H9 (cell line): ENCODE results near the gene PARD3. TPM values are rescaled to one million over a fixed set of nuclear protein-coding genes. Genes with fewer than 3 reads are reported as not detected.
A peak's percentile ranks its signal among the peaks of the same experiment; 100 is the strongest.

Experiments used
- DNase-seq: peaks from one replicate; pipeline ENCODE4 v3.0.0-alpha.2; 2017
- H2AFZ ChIP-seq: one replicate; pipeline ENCODE4 v1.6.1; 2013; ENCODE audit warnings: mild to moderate bottlenecking, low read length, control low read depth, moderate library complexity
- H2AK5ac ChIP-seq: 2 replicates; pipeline ENCODE4 v1.6.1; 2013; ENCODE audit warnings: low read length, control low read depth, mixed read lengths; ENCODE audit not compliant: insufficient read length
- H2BK120ac ChIP-seq: one replicate; pipeline ENCODE4 v1.6.1; 2013; ENCODE audit warnings: low read depth, mild to moderate bottlenecking, low read length, control low read depth, inconsistent platforms; ENCODE audit not compliant: poor library complexity, severe bottlenecking
- H2BK12ac ChIP-seq: 2 replicates; pipeline ENCODE4 v1.6.1; 2013; ENCODE audit warnings: low read length, control low read depth, mixed read lengths, low read depth; ENCODE audit not compliant: insufficient read length
- H2BK15ac ChIP-seq: 2 replicates; pipeline ENCODE4 v1.6.1; 2013; ENCODE audit warnings: low read depth, low read length, control low read depth
- H2BK20ac ChIP-seq: one replicate; pipeline ENCODE4 v1.6.1; 2013; ENCODE audit warnings: low read depth, mild to moderate bottlenecking, low read length, control low read depth, inconsistent platforms; ENCODE audit not compliant: poor library complexity, severe bottlenecking
- H2BK5ac ChIP-seq: 2 replicates; pipeline ENCODE4 v1.6.1; 2013; ENCODE audit warnings: low read length, control low read depth, mixed read lengths; ENCODE audit not compliant: insufficient read length
- H3K14ac ChIP-seq: 2 replicates; pipeline ENCODE4 v1.6.1; 2013; ENCODE audit warnings: low read length, control low read depth; ENCODE audit not compliant: insufficient read depth
- H3K18ac ChIP-seq: 2 replicates; pipeline ENCODE4 v1.6.1; 2013; ENCODE audit warnings: low read depth, mild to moderate bottlenecking, mixed read lengths, low read length, control low read depth; ENCODE audit not compliant: insufficient read length
- H3K23ac ChIP-seq: 2 replicates; pipeline ENCODE4 v1.6.1; 2013; ENCODE audit warnings: low read length, control low read depth, mixed read lengths, low read depth; ENCODE audit not compliant: insufficient read length
- H3K23me2 ChIP-seq: 2 replicates; pipeline ENCODE4 v1.6.1; 2013; ENCODE audit warnings: low read depth, mild to moderate bottlenecking, mixed read lengths, low read length, control low read depth; ENCODE audit not compliant: insufficient read length, poor library complexity, severe bottlenecking
- H3K27ac ChIP-seq: 2 replicates; pipeline ENCODE4 v1.5.1; 2013; ENCODE audit warnings: low read length, control low read depth, mixed read lengths, low read depth; ENCODE audit not compliant: insufficient read length
- H3K27me3 ChIP-seq: 2 replicates; pipeline ENCODE4 v1.6.1; 2013; ENCODE audit warnings: low read length, control low read depth, inconsistent platforms; ENCODE audit not compliant: insufficient read depth
- H3K4ac ChIP-seq: 2 replicates; pipeline ENCODE4 v1.6.1; 2013; ENCODE audit warnings: low read depth, mild to moderate bottlenecking, control low read depth, inconsistent platforms, low read length, moderate library complexity
- H3K4me1 ChIP-seq: 2 replicates; pipeline ENCODE4 v1.6.1; 2013; ENCODE audit warnings: low read length, control low read depth, inconsistent platforms; ENCODE audit not compliant: insufficient read depth
- H3K4me2 ChIP-seq: 2 replicates; pipeline ENCODE4 v1.6.1; 2013; ENCODE audit warnings: low read length, control low read depth, mixed read lengths; ENCODE audit not compliant: insufficient read length, insufficient read depth
- H3K56ac ChIP-seq: 2 replicates; pipeline ENCODE4 v1.6.1; 2013; ENCODE audit warnings: low read depth, mild to moderate bottlenecking, mixed read lengths, low read length, control low read depth; ENCODE audit not compliant: insufficient read length
- H3K79me1 ChIP-seq: 2 replicates; pipeline ENCODE4 v1.6.1; 2013; ENCODE audit warnings: low read depth, mild to moderate bottlenecking, moderate library complexity, low read length, control low read depth, inconsistent platforms; ENCODE audit not compliant: insufficient read depth, poor library complexity, severe bottlenecking
- H3K79me2 ChIP-seq: 2 replicates; pipeline ENCODE4 v1.6.1; 2013; ENCODE audit warnings: low read length, control low read depth, inconsistent platforms; ENCODE audit not compliant: insufficient read depth
- H3K9ac ChIP-seq: 2 replicates; pipeline ENCODE4 v1.6.1; 2013; ENCODE audit warnings: low read length, control low read depth, mixed read lengths; ENCODE audit not compliant: insufficient read length; ENCODE audit errors: extremely low read depth
- H3K9me3 ChIP-seq: one replicate; pipeline ENCODE4 v1.6.1; 2013; ENCODE audit warnings: low read depth, low read length, inconsistent platforms; ENCODE audit not compliant: control insufficient read depth
- H3T11ph ChIP-seq: one replicate; pipeline ENCODE4 v1.6.1; 2013; ENCODE audit warnings: mild to moderate bottlenecking, low read length, control low read depth, inconsistent platforms
- H4K20me1 ChIP-seq: one replicate; pipeline ENCODE4 v1.6.1; 2013; ENCODE audit not compliant: control insufficient read depth, insufficient read length, insufficient read depth
- H4K5ac ChIP-seq: 2 replicates; pipeline ENCODE4 v1.6.1; 2013; ENCODE audit warnings: low read depth, mild to moderate bottlenecking, mixed read lengths, low read length, control low read depth; ENCODE audit not compliant: insufficient read length
- H4K8ac ChIP-seq: replicated peaks from 2 replicates; pipeline ENCODE4 v1.6.1; 2013; ENCODE audit warnings: low read length, control low read depth, mixed read lengths, low read depth; ENCODE audit not compliant: insufficient read length
- H4K91ac ChIP-seq: 2 replicates; pipeline ENCODE4 v1.6.1; 2013; ENCODE audit warnings: low read depth, mild to moderate bottlenecking, moderate library complexity, mixed read lengths, low read length, control low read depth; ENCODE audit not compliant: insufficient read length
- H3K27ac Mint-ChIP-seq, 3 experiments: 2 replicates in 2 of 3; 3 replicates in 1 of 3; pipeline ENCODE4 v1.8.0; 2020 to 2021; ENCODE audit warnings: mixed read lengths in 3 of 3, mild to moderate bottlenecking in 1 of 3, moderate library complexity in 1 of 3
- H3K27me3 Mint-ChIP-seq: 2 replicates; pipeline ENCODE4 v1.8.0; 2021; ENCODE audit warnings: low read depth, mild to moderate bottlenecking, moderate library complexity, mixed read lengths
- H3K36me3 Mint-ChIP-seq, 3 experiments: 2 replicates in 2 of 3; 3 replicates in 1 of 3; pipeline ENCODE4 v1.8.0; 2020 to 2021; ENCODE audit warnings: low read depth in 3 of 3, mixed read lengths in 3 of 3; ENCODE audit not compliant: insufficient read depth in 1 of 3
- H3K4me1 Mint-ChIP-seq, 2 experiments: 2 replicates each; pipeline ENCODE4 v1.8.0; 2020; ENCODE audit warnings: mixed read lengths in 2 of 2
- H3K4me3 Mint-ChIP-seq, 2 experiments: 2 replicates in 1 of 2; 3 replicates in 1 of 2; pipeline ENCODE4 v1.8.0; 2020 to 2021; ENCODE audit warnings: mild to moderate bottlenecking in 2 of 2, mixed read lengths in 2 of 2, moderate library complexity in 1 of 2
- H3K9me3 Mint-ChIP-seq, 2 experiments: 2 replicates in 1 of 2; 3 replicates in 1 of 2; pipeline ENCODE4 v1.8.0; 2020; ENCODE audit warnings: mild to moderate bottlenecking in 2 of 2, mixed read lengths in 2 of 2, moderate library complexity in 1 of 2
- WGBS: extraction: QIAGEN DNeasy Blood & Tissue Kit; methylation state at CpG from one replicate; pipeline ENCODE4 v1.1.7; 2013; ENCODE audit warnings: missing lambda C conversion rate, low lambda C conversion rate, mixed read lengths; ENCODE audit not compliant: insufficient read length; ENCODE audit errors: extremely low coverage; 5-methylcytosine and 5-hydroxymethylcytosine counted together
- total RNA-seq: library from RNA; stranded (reverse); gene quantifications from 2 replicates; pipeline ENCODE4 v1.2.1, GENCODE V29; 2021
- TF ChIP-seq, protein P1 (sequence below): fragments of 200-600 bp; sonication (generic); conservative IDR thresholded peaks from 3 replicates; pipeline ENCODE4 v1.8.0; 2021; ENCODE audit warnings: antibody characterized with exemption, mild to moderate bottlenecking

PARD3 gene
- total RNA-seq, 1 experiment from 2014 or later, result 44.7 TPM

DNA sequence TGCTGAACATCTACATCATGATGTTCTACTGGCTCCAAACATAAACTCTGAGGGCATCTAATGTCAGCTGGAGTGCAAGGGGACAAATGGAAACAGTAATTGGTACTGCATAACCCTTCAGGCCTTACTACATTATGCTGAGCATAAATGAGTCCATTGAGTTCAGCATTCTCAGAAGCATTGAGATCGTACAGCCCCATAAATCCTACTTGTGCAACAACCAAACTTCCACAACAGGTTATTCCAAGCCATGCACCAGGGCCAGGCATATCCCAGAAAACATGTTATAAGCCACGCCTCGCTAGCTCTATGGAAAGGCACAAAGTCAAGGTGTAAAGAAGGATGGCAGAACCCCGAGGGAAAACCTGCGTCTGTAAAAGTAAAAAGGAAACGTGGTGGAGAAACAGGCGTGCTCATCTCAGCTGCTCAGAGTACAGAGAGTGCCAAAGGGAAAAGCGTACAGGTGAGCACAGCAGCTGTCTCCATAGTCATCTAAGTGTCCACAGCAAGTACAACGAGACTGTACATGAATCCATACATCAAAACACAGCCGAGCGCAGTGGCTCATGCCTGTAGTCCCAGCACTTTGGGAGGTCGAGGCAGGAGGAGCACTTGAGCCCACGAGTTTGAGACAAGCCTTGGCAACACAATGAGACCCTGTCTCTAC lies 124.6 kb downstream of the PARD3 start:
- Histone ChIP-seq H2BK20ac (no peak overlapping the region), H4K20me1 (no peaks in the 10 kb centered on the region), H3K4ac (no peak overlapping the region), H2AK5ac (no peak overlapping the region), H3K27me3 (no peaks in the 10 kb centered on the region), H3K4me1 (no peaks in the 10 kb centered on the region), H2BK5ac (no peak overlapping the region), H3K27ac (no peak overlapping the region), H3K4me2 (no peak overlapping the region), H4K91ac (no peak overlapping the region), H3T11ph (no peak overlapping the region), H2AFZ (no peak overlapping the region), H3K9ac (no peak overlapping the region), H2BK12ac (no peak overlapping the region), H3K23ac (no peak overlapping the region), H2BK120ac (no peak overlapping the region), H3K79me2 (no peaks in the 10 kb centered on the region; the same call in 1 of the 2 replicates), H3K18ac (no peak overlapping the region), H2BK15ac (no peak overlapping the region), H4K5ac (no peak overlapping the region), H4K8ac (no peak overlapping the region), H3K56ac (no peak overlapping the region), H3K23me2 (no peaks in the 10 kb centered on the region), H3K14ac (no peak overlapping the region), H3K9me3 (no peaks in the 10 kb centered on the region), H3K79me1 (no peaks in the 10 kb centered on the region)
- no CpG with 5 or more reads among the region's 13 CpGs for WGBS
- peaks cover 11 to 16% of the 10 kb centered on the region in 2 experiments for H3K4me1 Mint-ChIP-seq
- H3K27me3 Mint-ChIP-seq, result no peaks in the 10 kb centered on the region
- peaks cover 0 to 2% of the 10 kb centered on the region in 2 experiments; a peak in 1 of 5 replicates for H3K9me3 Mint-ChIP-seq
- no peak for DNase-seq
- H3K27ac Mint-ChIP-seq, result peak overlapping the region in 2 of 3 experiments; percentile 7 to 28; a peak in 2 of 7 replicates
- TF ChIP-seq, protein P1, sequence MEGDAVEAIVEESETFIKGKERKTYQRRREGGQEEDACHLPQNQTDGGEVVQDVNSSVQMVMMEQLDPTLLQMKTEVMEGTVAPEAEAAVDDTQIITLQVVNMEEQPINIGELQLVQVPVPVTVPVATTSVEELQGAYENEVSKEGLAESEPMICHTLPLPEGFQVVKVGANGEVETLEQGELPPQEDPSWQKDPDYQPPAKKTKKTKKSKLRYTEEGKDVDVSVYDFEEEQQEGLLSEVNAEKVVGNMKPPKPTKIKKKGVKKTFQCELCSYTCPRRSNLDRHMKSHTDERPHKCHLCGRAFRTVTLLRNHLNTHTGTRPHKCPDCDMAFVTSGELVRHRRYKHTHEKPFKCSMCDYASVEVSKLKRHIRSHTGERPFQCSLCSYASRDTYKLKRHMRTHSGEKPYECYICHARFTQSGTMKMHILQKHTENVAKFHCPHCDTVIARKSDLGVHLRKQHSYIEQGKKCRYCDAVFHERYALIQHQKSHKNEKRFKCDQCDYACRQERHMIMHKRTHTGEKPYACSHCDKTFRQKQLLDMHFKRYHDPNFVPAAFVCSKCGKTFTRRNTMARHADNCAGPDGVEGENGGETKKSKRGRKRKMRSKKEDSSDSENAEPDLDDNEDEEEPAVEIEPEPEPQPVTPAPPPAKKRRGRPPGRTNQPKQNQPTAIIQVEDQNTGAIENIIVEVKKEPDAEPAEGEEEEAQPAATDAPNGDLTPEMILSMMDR, result no peak
- H3K4me3 Mint-ChIP-seq, result no peak overlapping the region
- H3K36me3 Mint-ChIP-seq, result peaks cover 9 to 28% (median 16%) of the 10 kb centered on the region in 3 experiments
